GM12872 (cell line): ENCODE measurements around the gene SEC11A.
A peak's percentile ranks its signal among the peaks of the same experiment; 100 is the strongest.

ENCODE experiments used
- TF ChIP-seq, protein P1 (sequence below): IDR thresholded peaks from 3 replicates; pipeline ENCODE4 v1.5.1; 2011; ENCODE audit warnings: low read depth, mild to moderate bottlenecking, low read length, moderate library complexity; ENCODE audit not compliant: insufficient read depth

Gene SEC11A

DNA sequence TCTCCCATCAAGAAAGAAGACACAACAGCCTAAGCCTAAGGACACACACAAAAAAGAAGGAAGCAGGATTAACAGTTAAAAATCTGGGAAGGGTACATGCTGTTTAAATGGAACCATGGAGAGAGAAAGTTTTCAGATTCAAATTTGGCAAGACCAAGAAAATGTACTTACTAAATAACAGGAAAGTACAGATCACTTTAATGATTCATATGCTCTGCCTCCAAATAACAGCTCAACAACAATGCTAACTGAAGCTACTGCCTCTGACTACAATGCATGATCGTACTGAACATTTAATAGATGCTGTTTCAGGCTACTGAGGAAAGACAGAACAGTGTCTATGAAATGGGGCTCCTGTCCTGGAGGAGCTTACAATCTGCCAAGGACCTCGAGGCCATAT lies 49.6 kb downstream of the SEC11A start:
- TF ChIP-seq, protein P1, sequence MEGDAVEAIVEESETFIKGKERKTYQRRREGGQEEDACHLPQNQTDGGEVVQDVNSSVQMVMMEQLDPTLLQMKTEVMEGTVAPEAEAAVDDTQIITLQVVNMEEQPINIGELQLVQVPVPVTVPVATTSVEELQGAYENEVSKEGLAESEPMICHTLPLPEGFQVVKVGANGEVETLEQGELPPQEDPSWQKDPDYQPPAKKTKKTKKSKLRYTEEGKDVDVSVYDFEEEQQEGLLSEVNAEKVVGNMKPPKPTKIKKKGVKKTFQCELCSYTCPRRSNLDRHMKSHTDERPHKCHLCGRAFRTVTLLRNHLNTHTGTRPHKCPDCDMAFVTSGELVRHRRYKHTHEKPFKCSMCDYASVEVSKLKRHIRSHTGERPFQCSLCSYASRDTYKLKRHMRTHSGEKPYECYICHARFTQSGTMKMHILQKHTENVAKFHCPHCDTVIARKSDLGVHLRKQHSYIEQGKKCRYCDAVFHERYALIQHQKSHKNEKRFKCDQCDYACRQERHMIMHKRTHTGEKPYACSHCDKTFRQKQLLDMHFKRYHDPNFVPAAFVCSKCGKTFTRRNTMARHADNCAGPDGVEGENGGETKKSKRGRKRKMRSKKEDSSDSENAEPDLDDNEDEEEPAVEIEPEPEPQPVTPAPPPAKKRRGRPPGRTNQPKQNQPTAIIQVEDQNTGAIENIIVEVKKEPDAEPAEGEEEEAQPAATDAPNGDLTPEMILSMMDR, result no peak

DNA sequence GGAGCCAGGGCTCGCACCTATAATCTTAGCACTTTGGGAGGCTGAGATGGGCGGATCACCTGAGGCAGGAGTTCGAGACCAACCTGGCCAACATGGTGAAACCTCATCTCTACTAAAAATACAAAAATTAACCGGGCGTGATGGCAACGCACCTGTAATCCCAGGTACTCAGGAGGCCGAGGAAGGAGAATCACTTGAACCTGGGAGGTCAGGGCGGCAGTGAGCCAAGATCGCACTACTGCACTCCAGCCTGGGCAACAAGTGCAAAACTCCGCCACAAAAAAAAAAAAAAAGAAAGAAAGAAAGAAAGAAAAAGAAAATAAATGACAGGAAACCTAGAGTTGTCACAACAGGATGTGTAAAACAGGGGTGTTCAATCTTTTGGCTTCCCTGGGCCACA lies 54.9 kb downstream of the SEC11A start:
- TF ChIP-seq, protein P1, result no peak

DNA sequence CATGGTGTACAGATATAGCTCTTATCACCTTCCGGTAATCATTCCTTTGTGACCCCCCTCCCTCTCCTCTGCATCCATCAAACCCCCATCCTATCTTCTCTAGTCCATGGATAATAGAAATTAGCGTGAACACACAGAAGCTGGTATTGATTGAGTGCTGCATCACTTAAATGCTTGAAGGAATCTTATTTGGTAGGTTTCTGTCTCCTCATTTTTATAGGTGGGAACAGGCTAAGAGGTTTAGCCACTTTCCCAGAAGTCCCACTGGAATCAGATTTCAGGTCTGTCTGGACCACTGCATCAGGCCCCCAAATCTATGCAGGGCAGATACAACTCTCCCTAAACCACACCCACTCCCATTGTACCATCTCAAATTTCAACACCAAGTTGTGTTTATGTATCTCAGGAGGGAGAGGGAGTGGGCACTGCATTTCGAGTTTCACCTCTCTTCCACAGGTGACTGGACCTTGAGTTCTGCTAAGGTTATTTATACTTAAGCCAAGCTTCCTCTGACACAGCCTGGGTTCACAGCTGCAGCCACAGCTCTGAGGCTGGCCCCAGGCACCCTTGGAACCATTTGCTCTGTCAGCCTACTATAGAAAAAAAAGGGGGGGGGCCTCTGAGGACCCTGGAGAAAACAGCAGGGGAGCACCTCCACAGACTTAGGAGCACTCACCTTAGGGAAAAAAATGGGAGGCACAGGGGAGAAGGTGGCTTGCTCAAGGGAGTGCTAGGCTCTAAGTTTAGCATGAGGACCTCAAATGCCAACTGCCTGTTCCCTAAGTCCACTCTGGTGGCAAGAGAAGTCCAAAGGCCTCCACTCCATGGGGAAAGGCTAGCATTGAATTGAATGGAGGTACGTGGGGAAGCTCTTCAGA lies 55.8 kb downstream of the SEC11A start:
- TF ChIP-seq, protein P1, result no peak

DNA sequence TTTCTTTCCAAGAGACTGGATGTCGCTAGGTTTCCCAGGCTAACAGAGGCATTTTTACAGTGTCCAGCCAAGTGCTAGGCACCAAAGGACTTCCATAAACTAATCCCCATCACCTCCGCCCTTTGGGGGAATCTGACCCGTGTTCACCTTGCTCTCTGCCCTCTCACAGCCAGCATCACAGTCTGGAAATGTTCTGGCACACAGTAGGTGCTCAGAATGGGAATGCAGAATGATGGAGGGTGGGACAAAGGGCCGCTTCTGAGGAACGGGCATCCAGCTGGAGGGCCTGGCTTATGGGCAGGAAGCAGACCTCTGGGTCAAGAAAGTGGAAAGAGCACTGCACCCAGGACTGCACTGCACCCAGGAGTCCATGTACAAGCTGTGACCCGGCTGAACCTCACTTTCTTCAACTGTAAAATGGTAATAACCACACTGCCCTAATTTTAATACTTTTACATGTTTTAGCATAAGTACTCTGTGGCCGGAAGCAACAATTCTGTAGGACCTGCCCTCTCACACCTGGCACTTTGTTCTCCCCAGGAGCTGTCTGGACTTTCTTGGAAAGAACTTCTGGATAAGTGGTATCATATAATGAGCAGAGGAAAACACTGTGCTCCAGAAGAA lies 57.0 kb downstream of the SEC11A start:
- TF ChIP-seq, protein P1, result no peak

DNA sequence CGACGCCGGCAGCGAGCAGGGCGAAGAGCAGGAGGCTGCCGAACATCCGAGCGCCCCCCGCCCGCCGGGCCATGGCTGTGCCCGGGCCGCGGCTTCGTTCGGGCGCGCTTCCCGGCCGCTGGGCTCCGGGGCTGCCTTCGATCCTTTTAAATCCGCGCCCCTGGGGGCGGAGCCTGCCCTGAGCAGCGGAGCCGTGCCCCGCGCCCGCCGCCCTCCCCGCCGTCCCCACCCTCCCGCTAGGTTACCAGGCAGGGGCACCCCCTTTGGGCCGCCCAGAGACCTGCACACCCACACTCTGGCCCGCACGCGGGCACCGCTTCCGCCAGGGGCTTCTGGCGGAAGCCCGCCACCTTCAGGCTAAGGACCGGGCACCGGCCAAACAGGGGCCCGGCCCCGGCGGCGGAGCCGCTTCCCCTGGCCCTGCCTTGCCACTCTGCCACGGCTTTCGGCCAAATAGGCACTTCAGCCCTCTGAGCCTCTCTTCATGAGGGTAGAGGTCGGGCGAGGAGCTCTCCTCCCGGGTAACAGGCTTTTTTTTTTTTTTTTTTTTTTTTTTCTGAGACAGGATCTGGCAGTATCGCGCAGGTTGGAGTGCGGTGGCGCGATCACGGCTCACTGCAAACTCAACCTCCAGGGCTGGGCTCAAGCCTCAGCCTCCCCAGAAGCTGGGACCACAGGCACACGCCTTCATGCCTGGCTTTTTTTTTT lies 57.7 kb downstream of the SEC11A start, which contains the start of gene NMB:
Gene NMB, minus strand, starts transcription at position 120 of the 708 bp plus-strand sequence. Its CDS starts 47 bp downstream, at position 73.
- TF ChIP-seq, protein P1, result peak; percentile 76

DNA sequence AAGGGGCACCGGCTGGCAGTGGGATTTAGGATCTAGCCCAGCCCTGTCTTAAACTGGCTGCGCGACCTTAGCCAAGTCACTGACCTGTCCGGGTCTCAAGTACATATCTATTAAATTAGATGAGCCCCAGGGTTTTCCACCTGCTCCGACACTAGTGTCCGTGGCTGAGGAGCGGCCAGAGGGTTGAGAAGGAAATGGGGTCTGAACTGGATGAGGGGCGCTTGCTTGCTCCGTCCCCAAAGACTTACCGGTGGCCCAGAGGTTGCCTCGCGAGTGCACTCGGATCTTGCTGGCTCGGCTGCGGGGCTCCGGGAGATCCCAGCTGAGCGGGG lies 58.2 kb downstream of the SEC11A start:
- TF ChIP-seq, protein P1, result no peak

DNA sequence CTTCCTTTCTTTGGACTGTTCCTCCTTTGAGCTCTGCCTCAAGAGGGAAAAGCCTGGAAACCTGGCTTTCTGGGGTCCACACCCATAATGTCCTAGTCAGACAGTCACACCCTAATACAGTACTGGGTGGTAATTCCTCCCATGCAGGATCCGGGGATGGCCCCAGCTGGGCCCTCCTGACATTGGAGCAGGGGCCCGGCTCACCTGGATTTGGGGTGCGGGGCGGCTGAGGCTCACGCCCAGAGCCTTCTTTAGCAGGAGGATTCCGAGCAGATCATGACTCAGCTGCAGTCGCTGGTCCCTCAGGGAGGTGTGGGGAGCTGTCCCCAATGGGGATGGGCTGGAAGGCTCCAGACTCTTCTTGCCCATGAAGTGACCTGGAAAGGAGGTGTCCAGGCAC lies 59.0 kb downstream of the SEC11A start:
- TF ChIP-seq, protein P1, result no peak
